ENCODE data around the gene RTBDN. TPM values are rescaled to one million over a fixed set of nuclear protein-coding genes. Genes with fewer than 3 reads are reported as not detected.
"Not testable (repeated sequence)": the region's sequence is repeated elsewhere in the genome, so short reads cannot be mapped to it uniquely, and the experiment has no call there.

RTBDN gene
- total RNA-seq, 6 experiments from 2014 or later: not detected

DNA sequence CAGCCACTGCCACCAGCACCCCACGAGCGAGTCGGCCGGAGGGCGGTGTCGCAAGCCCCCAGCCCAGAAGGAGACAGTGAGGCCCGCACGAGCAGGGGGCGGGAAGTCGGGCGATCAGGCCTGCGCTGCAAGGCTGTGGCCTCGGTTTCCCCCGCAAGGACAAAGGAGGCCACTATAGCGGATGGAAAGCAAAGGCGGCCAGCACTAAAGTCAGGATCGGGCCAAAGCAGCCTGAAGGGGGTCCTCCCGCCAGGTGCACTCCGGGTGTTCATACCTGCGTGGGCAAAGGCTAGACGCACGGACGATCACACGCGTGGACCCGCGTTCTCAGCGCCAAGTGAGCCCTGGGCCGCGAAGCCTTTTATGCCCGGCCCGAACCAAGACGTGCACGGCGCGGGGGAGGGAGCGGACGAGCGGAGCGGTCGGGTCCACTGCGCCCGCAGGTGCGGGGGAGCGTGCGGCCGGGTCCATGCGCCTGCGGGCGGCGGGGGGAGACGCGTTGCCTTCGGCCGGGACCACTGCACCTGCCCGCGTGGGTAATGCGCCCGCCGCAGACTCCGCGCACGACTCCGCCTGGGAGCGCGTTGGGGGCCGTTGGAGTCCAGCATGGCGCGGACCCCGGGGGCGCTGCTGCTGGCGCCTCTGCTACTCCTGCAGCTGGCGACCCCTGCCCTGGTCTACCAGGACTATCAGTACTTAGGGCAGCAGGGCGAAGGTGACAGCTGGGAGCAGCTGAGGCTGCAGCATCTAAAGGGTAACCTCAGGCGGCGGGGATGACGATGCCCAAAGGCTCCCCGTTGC is 32.7 kb downstream of the RTBDN start, which contains the start of the genes PRDX2 and THSD8:
Gene PRDX2, minus strand, starts transcription at position 335 of the 801 bp plus-strand sequence. CDS start 539 bp downstream, outside the sequence.
Gene THSD8, plus strand, starts transcription at position 604 of the 801 bp plus-strand sequence. Its CDS starts 3 bp downstream, at position 607.
- ATAC-seq: peak; percentile 85 to 93 (median 88)
- Histone ChIP-seq H3K27me3 (no peaks in the 10 kb centered on the region), H3K27ac (peak within 1 kb of the TSS; percentile 62 to 64 (median 62)), H3K4me3 (peak within 1 kb of the TSS; percentile 89 to 99 (median 92)), H3K9me3 (no peaks in the 10 kb centered on the region), H3K4me1 (peaks cover 0 to 6% (median 0%) of the 10 kb centered on the region in 4 donors), H3K36me3 (peaks cover 0 to 9% (median 3%) of the 10 kb centered on the region in 4 donors)
- intact Hi-C loops (cut with DNase I): no loop called here
- 0% methylated on average over 3 of the region's 78 CpGs for WGBS (ENCODE audit: insufficient coverage, low coverage, low lambda C conversion rate, missing lambda C conversion rate)
- peak; percentile 87 to 88 (median 88) for DNase-seq
- TF ChIP-seq, protein P1, sequence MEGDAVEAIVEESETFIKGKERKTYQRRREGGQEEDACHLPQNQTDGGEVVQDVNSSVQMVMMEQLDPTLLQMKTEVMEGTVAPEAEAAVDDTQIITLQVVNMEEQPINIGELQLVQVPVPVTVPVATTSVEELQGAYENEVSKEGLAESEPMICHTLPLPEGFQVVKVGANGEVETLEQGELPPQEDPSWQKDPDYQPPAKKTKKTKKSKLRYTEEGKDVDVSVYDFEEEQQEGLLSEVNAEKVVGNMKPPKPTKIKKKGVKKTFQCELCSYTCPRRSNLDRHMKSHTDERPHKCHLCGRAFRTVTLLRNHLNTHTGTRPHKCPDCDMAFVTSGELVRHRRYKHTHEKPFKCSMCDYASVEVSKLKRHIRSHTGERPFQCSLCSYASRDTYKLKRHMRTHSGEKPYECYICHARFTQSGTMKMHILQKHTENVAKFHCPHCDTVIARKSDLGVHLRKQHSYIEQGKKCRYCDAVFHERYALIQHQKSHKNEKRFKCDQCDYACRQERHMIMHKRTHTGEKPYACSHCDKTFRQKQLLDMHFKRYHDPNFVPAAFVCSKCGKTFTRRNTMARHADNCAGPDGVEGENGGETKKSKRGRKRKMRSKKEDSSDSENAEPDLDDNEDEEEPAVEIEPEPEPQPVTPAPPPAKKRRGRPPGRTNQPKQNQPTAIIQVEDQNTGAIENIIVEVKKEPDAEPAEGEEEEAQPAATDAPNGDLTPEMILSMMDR (IDR thresholded peaks at IDR 0.05): no peak
- peak; percentile 96 for TF ChIP-seq POLR2A (IDR thresholded peaks at IDR 0.05)

DNA sequence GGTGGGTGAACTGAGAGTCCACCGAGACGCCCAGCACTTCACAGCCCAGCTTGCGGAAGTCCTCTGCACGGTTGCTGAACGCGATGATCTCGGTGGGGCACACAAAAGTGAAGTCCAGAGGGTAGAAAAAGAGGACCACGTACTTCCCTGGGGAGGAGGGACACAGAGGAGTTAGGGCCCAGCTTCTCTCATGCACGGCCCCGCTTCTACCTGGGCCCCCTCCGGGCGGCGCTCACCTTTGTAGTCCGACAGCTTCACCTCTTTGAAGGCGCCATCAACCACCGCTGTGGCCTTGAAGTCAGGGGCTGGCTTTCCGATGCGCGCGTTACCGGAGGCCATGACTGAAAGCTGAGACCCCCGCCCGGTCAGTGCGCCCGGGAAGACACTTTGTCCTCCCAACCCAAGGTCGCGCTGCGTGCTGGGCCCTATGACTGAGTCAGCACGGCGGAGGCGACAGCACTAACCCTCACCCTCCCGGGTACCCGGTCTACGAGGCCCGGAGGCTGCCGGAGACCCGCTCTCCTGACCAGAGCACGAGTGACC is 33.4 kb downstream of the RTBDN start:
- Histone ChIP-seq H3K36me3 (peaks cover 0 to 9% (median 3%) of the 10 kb centered on the region in 4 donors), H3K9me3 (no peaks in the 10 kb centered on the region), H3K4me3 (peak overlapping the region; percentile 89 to 99 (median 92)), H3K4me1 (peaks cover 0 to 11% (median 3%) of the 10 kb centered on the region in 4 donors), H3K27me3 (no peaks in the 10 kb centered on the region), H3K27ac (peak overlapping the region; percentile 62 to 64 (median 62))
- ATAC-seq: peak; percentile 21 to 34 (median 26)
- WGBS (ENCODE audit: insufficient coverage, low coverage, low lambda C conversion rate, missing lambda C conversion rate): 0% methylated on average over 2 of the region's 38 CpGs
- intact Hi-C loops (cut with DNase I): no loop called here
- DNase-seq: peak in 2 of 3 donors; percentile 58 to 60
- no peak for TF ChIP-seq POLR2A (IDR thresholded peaks at IDR 0.05)
- TF ChIP-seq, protein P1 (IDR thresholded peaks at IDR 0.05): no peak

DNA sequence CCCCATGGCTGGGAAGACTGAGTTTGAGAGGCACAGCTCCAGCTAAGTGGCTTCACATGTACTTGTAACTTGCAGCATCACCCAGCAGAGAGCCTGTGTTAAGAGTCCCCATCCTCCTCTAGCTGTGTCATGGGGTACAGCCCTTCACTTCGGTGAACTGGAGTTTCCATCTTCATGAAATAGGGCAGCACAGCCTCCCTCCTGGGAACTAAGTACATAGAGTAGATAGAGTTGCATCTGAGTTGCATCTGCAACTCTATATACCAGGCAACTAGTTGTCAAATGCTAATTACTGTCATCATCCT is 34.0 kb downstream of the RTBDN start:
- intact Hi-C loops (cut with DNase I): no loop called here
- H3K4me3 ChIP-seq: peak overlapping the region in 2 of 3 donors; percentile 89 to 99
- TF ChIP-seq, protein P1 (IDR thresholded peaks at IDR 0.05): no peak
- no peak for TF ChIP-seq POLR2A (IDR thresholded peaks at IDR 0.05)

DNA sequence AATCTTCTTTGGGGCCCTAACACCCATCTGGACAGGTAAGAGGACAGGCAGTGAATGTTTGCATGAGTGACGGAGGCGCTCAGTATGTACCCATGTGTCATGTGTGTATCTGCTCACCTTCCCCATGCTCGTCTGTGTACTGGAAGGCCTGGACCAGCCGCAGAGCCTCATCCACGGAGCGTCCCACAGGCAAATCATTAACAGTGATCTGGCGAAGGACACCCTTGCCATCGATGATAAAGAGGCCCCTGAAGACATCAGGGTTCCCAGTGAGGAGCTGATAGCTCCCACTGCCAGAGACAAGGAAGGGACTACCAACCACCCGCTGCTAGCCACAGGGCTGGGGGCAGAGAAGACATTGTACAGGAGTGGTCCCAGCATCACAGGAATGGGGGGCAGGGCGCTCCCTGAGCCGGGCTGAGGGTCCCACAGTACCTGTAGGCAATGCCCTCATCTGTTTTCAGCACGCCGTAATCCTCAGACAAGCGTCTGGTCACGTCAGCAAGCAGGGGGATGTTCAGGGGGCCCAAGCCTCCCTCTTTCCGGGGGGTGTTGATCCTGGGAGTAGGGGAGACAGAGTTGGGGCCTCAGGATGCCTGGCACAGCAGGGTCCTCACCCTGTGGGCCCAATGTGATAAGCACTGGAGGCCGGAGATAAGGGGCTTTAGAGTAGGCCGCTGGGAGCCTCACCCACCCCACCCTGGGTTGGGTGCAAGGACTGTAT is 34.5 kb downstream of the RTBDN start:
- no peaks in the 10 kb centered on the region for H3K9me3 ChIP-seq
- no peaks in the 10 kb centered on the region for H3K27me3 ChIP-seq
- TF ChIP-seq, protein P1 (IDR thresholded peaks at IDR 0.05): no peak
- TF ChIP-seq POLR2A (IDR thresholded peaks at IDR 0.05): no peak
- intact Hi-C loops (cut with DNase I): no loop called here
- H3K4me3 ChIP-seq: no peak overlapping the region
- WGBS (ENCODE audit: insufficient coverage, low coverage, low lambda C conversion rate, missing lambda C conversion rate): 90% methylated on average over 5 of the region's 18 CpGs
- ATAC-seq (no peak), DNase-seq (peak in 1 of 3 donors; percentile 48)
- peaks cover 0 to 12% (median 5%) of the 10 kb centered on the region in 4 donors for H3K4me1 ChIP-seq
- no peak overlapping the region for H3K27ac ChIP-seq
- peaks cover 0 to 9% (median 3%) of the 10 kb centered on the region in 4 donors for H3K36me3 ChIP-seq

More for the DNA sequence above, 34.0 kb downstream of the RTBDN start:
- 100% methylated on average over 1 of the region's 1 CpG for WGBS (ENCODE audit: insufficient coverage, low coverage, low lambda C conversion rate, missing lambda C conversion rate)
- H3K4me1 ChIP-seq: peaks cover 0 to 12% (median 4%) of the 10 kb centered on the region in 4 donors
- H3K27ac ChIP-seq: no peak overlapping the region
- H3K27me3 ChIP-seq: no peaks in the 10 kb centered on the region
- DNase-seq (no peak), ATAC-seq (no peak)
- H3K9me3 ChIP-seq: no peaks in the 10 kb centered on the region
- peaks cover 0 to 9% (median 3%) of the 10 kb centered on the region in 4 donors for H3K36me3 ChIP-seq

DNA sequence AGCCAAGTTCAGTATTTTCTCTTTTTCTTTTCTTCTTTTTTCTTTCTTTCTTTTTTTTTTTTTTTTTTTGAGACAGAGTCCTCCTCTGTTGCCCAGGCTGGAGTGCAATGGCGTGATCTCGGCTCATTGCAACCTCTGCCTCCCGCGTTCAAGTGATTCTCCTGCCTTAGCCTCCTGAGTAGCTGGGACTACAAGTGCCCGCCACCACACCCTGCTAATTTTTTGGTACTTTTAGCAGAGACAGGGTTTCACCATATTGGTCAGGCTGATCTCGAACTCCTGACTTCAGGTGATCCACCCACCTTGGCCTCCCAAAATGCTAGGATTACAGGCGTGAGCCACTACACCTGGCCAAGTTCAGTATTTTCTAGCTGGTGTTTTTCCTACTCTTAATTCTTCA is 36.8 kb downstream of the RTBDN start:
- H3K27ac ChIP-seq; H3K36me3 ChIP-seq; H3K4me3 ChIP-seq; ATAC-seq; H3K9me3 ChIP-seq; intact Hi-C loops (cut with DNase I); DNase-seq; H3K27me3 ChIP-seq: not testable (repeated sequence)
- WGBS (ENCODE audit: insufficient coverage, low coverage, low lambda C conversion rate, missing lambda C conversion rate): 83% methylated on average over 7 of the region's 7 CpGs
- peaks cover 0 to 17% (median 9%) of the 10 kb centered on the region in 4 donors for H3K4me1 ChIP-seq
